Colon (tissue), 2 donors: ENCODE data around the gene ASPDH.

Experiments used
- FAIRE-seq: peaks from 2 replicates; lab custom pipeline; 2012; peaks lifted over from hg19 to GRCh38; lab: Jason Lieb, UNC
- donor health status: control.
- donor health status: control.

ASPDH gene

GRCh38 chr19:50514346-50515167 lies 844 bp upstream of the ASPDH start:
- FAIRE-seq, result no peak

DNA sequence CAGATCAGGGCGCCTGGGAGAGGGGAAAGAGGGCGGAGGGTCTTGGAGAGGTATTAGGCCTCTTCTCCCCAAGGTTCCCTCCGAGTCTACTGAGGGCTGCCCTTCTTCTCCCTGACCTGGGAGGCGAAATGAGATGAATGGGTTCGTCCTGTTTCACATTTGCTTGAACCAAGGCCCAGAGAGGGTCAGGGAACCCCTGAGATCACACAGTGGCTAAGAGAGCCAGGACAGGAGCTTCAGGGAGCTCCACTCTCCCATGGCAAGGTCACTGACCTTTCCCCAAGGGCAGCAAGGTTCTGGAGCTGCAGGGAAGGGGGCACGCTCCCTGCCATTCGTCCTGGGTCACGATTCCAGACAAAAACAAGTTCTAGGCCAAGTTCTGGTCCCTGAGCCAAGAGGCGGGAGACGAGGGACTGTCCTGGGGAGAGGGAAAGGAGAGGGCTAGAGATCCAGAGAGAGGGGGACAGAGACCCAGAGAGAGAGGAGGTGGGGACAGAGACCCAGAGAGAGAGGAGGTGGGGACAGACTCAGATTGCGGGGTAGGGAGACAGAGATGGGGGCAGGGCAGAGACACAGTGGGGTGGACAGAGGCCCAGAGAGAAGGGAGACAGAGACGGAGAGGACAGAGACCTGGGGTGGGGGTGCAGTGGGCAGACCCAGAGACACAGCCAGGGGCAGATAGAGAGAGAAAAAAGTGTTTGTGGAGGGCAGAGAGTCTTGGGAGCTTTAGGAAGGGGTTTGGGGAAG lies 541 bp downstream of the ASPDH start:
- no peak for FAIRE-seq

DNA sequence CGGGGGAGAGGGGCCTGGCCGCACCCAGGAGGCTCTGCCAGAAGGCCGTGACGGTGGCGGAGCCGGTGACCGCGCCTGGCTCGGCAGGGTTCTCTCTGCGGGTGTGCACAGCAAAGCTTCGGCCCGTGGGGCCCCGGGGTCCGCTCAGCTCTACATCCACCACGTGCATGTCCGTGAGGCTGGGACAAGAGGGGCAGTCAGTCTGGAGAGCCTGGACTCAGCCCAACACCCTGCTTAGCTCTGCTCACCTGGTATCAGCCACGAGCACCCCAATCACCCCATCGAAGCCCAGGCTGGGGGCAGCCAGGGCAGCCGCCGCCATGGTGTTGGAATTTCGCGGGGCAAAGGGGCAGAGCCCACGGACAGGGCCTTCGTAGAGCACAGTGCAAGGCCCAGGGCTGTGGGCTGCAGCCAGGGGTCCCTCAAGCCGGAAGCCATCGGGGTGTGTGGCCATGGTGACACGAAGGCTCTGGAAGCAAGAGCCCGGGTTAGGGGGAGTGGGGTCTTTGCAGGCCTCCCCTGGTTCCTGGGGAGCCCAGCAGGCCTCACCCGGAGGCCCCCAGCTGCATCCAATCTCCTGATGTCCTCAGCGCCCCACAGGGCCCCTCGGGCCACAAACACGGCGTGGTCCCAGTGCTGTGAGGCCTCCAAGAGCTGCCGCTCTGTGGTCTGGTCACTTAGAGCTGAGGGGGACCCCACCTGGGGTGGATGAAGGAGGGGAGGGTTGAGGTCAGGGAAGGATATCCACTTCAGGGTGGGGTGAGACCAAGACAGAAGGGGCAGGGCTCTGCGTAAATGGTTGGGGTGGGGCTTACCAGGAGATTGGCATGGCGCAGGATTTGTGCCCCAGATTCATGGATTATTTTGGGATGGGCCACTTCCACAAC lies 1.4 kb downstream of the ASPDH start:
- FAIRE-seq, result no peak

DNA sequence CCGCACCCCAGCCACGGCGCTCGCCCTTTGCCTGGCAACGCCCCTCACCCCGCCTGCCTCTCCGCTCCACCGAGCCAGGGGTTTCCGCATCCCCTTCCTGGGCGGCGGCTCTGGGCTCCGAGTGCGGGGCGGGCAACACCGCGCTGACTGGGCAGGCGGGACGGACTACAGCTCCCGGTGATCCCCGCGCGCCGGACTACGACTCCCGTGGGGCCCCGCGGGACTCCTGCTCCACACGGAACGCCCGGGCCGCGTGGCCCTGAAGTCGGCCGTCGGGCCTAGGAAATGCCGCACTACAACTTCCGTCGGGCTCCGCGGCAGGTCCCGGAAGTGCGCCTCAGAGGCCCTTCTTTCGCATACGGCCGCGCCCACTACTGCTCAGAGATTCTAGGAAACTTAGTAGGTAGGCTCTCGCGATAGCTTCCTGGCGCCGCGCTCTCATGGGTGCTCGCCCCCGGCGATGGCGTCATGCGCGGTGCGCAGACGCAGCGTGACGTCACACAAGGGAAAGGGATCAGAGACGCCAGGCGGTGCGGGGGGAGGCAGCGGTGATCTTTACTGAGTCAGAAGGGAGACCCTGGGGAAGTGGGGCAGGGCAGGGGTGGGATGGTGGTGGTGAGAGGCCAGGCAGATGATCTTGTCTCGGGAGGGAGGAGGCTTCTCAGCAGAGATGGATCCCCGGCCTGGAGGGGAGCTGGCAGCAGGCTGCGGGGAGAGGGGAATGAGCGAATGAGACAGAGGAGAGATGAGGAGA lies 2.5 kb downstream of the ASPDH start, which contains the start of gene JOSD2:
TSS of gene JOSD2 (minus strand) at position 123 of the 754 bp plus-strand sequence. CDS start 760 bp downstream, outside the sequence.
- FAIRE-seq, result peak; percentile 60

GRCh38 chr19:50510700-50511068 lies 3.0 kb downstream of the ASPDH start:
- FAIRE-seq, result no peak

DNA sequence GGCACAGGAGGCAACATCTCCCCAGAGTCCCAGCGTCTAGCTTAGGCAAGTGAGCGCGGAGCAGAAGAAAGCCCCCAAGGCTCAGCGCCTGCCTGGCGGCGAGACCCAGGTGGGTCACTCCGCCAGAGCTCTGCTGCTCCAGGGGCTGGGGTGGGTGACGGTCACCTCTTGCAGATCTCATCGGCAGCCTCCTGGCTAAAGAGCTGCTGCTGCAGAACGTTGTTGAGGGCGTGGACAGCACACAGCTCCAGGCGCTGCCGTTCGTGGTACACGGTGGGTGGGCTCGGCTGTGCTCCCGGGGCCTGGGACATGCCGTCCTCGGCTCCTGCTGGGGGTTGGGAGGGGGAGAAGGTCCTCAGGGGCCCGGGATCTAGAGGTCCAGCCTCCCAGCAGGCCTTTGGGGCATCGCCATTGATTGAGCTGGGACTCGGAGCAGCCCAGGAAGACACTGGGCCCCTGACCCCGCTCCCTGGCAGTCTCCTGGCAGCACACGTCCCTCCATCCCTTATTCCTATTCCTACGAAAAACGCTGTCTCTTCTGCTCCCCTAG lies 3.5 kb downstream of the ASPDH start:
- FAIRE-seq, result no peak

- no peak for FAIRE-seq
Observed at GRCh38 chr19:50509366-50509765, 4.3 kb downstream of the ASPDH start.

DNA sequence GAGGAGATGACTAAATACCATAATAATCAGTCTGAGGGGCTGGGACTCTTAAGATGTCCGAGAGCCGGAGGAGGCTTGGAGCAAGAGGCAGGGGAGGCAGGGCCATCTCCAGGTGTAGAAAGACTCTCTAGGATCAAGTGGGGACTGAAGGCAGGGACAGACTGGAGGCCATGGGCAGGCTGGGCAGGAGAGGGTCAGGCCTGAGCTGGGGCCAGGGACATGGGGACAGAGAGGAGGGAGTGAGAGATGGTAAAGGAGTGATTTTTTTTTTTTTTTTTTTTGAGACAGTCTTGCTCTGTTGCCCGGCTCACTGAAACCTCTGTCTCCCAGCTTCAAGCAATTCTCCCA lies 4.9 kb downstream of the ASPDH start:
- FAIRE-seq, result no peak

DNA sequence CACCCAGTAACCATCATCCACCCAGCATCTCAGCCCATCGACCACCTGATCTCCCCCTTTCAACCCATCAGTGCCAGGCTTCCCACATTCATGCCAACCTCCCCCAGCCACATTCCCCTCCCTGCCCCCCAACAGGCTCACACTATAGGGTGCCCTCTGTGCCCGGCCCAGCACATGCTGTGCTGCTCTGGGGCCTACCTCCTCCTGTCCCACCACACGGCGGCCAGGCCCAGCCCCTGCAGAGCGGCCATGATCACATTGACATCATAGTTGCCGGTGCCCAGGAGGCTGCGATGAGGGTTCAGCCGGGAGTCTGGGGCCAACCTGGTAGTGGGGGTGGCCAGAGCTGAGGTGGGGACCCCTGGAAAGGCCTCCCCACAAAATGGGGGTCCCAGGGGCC lies 6.3 kb downstream of the ASPDH start:
- FAIRE-seq, result no peak

DNA sequence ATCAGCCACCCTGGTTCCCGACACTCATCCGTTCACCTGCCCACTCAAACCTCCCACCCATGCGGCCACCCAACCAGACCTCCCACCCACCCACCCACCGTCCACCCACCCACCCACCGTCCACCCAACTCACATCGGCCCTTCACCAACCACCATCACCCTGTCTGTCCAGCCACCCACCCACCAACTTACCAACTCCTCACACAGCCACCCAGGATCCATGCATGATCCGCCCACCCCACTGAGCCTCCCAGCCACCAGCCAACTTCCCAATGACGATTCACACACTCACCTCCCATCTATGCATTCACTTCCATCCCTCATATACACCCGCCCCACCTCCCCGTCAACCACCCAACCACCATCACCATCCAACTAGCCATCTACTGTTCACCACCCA lies 7.0 kb downstream of the ASPDH start:
- no peak for FAIRE-seq

DNA sequence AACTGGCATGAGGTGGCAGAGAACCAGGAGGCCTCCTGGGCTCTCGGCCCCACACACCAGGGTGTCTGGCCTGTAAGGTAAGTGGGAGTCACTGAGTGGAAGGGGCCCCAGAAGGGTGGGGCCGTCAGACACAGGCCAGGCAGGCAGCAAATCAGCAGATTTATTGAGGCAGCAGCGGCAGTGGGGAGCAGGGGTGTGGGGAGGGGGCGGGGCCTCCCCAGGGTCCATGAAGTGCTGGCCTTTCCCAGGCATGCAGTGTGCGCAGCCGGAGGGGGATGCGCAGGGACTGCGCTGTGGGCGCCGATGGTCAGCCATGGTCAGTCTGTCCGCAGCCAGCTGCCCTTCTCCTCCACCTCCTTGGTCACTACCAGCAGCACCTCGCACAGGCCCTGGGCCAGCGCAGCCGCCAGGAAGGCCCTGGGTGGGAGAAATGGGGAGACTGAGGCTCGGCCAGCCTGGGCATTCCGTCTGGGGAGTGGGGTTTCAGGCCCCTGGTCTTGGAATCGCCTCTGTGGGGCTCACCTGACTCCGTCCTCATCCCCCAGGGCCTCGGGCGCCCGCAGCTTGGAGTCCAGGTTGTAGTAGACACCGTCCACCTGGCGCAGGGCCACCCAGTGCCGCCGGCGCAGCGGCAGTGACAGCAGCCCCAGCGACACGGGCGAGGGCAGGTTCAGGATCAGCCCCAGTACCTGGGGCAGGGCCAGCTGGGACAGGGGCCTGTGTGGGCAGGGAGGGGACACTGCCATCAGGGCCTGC lies 7.7 kb downstream of the ASPDH start:
- FAIRE-seq, result no peak

DNA sequence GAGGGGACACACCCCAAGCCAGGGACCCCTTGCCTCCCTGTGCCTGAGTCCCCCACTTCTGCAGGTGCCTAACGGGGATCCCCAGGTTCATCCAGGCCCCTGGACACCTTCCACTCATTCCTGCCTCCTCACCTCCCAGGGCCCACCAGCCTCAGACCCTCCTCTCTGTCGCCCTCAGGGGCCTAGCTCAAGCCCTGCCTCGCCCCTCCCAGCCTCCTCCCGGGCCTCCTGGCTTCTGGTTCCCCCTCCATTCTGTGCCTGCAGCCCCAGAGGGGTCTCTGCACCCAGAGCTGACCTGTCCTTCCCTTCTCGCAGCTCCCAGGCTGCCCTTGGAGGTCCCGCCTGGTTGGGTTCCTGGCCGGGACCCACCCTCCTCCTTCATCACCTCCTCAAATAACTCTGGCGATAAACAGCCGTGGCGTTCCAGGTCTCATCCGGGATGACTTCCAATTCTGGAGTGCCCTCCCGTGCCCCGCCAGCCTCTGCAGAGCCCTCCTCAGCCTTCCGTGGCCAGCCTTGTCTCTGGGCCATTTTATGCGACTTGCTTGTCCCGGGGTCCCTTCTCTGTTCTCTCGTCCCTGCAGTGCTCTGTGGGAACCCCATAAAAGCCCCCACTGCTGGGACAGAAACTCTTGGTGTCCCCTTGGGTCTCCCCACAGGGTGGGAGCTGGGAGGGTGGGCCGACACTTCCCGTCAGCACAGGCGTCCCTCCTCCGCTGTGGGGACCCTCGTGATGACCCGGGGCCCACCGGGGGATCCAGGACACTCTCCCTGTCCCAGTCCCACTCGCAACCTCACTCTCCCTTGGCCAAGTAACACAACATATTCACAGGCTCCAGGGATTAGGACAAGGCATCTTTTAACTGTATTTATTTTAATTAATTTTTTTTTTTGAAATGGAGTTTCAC lies 11.9 kb downstream of the ASPDH start:
- FAIRE-seq, result no peak

DNA sequence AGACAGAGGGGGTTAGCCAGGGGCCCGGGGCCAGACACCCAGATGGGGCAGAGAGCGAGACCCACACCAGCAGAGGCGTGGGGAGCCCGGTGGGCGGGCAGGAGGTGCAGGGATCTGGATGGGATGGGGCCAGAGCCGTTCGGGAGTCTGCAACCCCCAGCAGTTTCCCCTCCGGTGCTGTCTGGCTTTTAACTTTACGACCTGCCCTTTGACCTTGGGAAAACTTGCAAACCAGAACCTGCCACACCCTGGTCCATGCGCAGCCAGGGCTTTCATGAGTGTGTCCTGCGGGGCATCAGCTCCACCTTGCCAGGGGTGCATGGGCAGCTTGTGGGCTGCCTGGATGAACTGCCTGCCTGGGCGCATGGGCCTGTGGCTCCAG lies 12.5 kb downstream of the ASPDH start:
- no peak for FAIRE-seq

GRCh38 chr19:50500753-50501151 lies 13.0 kb downstream of the ASPDH start:
- no peak for FAIRE-seq

DNA sequence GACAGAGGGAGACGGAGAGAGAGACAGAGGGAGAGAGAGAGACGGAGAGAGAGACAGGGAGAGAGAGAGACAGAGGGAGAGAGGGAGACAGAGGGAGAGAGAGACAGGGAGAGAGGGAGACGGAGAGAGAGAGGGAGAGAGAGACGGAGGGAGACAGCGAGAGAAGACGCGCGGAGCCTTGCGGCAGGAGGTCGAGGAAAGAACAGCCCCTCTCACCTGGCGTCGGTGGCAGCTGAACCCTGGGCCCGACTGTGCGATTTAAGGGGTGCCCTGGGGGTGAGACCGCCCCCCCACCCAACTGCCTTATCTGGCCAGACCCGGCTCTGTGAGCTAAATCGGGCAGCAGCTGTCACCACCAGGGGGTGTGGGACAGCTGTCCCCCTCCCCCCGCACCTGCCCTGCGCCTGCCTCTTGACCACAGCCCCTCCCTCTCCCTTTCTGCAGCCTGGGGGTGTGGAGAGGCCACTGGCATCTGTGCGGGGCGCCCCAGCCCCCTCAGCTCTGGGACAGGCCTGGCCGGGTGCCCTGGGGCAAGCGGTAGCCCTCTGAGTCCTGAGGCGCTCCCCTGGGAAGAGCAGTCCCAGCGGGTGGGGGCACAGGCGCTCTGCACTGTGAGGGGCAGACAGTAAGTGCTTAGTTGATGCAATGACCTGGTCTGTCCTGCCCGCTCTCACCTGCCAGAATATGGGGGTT lies 13.5 kb downstream of the ASPDH start:
- no peak for FAIRE-seq

DNA sequence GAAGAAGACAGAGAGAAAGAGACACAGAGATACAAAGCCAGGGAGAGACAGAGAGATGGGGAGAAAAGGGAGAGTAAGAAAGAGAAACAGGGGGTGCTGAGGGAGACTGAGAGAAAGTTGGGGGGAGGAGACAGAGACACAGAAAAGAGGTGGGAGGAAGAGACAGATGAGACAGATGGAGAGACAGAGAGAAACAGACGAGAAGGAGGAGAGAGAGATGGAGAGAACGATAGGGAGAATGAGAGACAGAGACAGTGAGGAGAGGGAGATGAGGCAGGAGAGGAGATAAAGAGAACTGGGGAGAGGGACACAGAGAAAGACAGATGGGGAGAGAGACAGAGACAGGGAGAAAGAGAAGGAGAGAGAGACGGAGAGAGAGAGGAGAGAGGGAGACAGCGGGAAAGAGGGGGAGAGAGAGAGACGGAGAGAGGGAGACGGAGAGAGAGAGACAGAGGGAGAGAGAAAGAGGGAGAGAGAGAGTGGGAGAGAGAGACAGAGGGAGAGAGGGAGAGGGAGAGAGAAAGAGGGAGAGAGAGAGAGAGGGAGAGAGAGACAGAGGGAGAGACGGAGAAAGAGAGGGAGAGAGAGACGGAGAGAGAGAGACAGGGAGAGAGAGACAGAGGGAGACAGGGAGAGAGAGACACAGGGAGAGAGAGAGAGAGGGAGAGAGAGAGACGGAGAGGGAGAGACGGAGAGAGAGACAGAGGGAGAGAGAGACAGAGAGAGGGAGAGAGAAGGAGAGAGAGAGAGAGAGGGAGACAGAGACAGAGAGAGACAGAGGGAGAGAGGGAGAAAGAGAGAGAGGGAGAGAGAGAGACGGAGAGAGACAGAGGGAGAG lies 15.3 kb downstream of the ASPDH start:
- no peak for FAIRE-seq

DNA sequence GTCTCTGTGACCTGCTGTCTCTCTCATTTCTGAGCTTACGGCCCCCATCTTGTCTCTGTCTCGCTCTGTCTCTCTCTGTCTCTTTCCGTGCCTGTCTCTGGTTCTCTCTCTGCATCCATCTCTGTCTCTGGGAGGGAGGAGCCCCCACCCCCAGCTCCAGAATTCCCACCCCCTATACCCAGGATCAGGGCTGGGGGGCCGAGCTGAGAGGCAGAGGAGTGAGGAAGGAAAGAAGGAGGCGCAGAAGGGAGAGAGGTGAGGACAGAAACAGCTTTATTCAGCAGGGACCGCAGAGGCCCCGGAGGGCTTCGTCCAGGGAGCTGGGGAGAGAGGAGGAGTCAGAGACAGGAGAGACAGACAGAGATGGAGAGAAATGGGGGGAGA lies 16.7 kb downstream of the ASPDH start:
- no peak for FAIRE-seq
